HG03520 (cell line): Measurements from ENCODE around the gene NDUFAF5.

Experiments used
- ATAC-seq: cut with Tn5 transposase; IDR thresholded peaks from one replicate; pipeline ENCODE4 v1.9.1; 2021; ENCODE audit warnings: mild to moderate bottlenecking, moderate library complexity; ENCODE audit not compliant: unreplicated experiment

Gene NDUFAF5

DNA sequence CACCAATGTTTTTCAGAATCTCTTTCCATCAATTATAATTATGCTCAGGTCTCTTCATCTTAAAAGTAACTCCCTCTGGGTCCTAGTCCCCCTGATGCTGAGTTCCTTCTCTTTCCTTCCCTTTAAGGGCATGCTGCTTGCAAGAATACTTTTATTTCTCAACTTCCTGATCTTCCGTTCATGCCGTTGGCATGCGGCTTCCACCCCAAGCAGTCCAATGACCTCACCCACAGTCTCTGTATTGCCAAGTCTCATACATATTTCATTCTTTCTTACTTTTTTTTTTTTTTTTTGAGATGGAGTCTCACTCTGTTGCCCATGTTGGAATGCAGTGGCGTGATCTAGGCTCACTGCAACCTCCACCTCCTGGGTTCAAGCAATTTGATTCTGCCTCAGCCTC is 83.5 kb downstream of the NDUFAF5 start:
- no peak for ATAC-seq

DNA sequence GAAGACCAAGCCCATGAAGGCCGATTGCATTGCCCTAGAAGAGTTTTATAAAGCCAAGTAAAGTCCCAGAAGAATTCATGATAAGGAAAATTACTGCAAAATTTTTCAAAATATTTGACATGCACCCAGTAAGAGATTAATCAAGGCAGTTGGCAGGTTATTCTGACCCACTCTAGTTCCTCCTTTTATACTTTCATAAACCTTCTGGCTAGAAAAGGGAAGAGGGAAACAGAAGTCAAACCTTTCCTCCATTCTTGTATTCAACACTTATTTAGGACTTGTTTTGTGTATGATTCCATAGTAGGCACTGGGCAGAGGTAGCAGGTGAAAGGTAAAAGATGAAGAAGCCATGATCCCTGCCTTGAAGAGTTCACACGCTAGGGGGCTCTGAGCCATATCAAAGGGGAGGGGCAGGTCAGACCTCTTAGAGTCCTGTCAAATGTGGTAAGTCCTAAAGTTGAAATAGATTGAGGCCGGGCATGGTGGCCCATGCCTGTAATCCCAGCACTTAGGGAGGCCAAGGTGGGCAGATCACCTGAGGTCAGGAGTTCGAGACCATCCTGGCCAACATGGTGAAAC is 85.4 kb downstream of the NDUFAF5 start:
- no peak for ATAC-seq
